Measurements from ENCODE around the gene NRGN.

DNA sequence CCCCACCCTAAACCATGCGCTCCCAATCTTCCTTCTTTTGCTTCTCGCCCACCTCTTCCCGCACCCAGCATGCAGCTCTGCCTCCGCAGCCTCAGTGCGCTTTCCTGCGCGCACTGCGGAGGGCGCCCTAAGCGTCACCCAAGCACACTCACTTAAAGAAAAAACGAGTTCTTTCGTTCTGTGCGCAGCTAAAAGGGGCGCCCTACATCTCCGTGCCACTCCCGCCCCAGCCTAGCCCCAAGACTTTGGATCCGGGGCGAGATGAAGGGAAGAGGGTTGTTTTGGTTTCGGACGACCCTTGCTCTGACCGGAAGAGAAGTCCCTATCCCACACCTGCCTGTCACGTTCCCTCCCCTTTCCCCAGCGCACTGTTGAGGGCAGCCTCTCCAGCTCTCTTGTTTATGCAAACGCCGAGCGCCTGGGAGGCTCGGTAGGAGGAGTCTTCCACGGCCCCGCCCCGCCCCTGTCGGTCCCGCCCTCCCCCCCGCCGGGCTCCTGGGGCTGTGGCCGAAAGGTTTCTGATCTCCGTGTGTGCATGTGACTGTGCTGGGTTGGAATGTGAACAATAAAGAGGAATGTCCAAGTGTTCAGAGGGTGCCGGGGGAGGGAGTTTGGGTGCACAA, 7.0 kb downstream of the NRGN start:
- TF ChIP-seq EZH2 (IDR thresholded peaks at IDR 0.05; ENCODE audit: insufficient read depth, poor library complexity, severe bottlenecking) (no peak), EZH2phosphoT487 (IDR thresholded peaks at IDR 0.05; ENCODE audit: insufficient read depth, low read depth) (no peak)
